GM12801 (cell line): ENCODE measurements around the gene ITGB3.

Source experiments
- TF ChIP-seq, protein P1 (sequence below): IDR thresholded peaks from one replicate; pipeline ENCODE4 v1.5.1; 2011; ENCODE audit warnings: control low read depth; ENCODE audit not compliant: insufficient read length; ENCODE audit errors: extremely low read depth

ITGB3 gene

DNA sequence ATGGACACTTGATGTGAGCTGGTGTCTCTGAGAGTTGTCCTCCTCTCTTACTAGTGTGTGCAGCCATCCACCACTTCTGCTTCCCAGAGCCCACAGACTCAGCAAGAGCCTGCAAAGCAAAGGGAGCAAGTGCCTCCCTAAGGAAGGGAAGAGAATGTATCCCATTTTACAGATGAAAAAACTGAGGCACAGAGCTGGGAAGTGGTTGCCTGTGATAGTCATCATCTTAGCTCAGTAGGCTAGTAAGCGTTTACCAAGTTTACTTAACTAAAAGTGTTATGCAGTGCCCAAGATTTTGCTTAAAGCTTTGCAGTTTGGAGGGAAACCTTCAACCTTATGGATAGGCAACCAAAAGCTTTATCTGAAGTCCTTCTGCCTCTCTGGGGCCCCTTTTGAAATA lies 47.1 kb downstream of the ITGB3 start:
- TF ChIP-seq, protein P1, sequence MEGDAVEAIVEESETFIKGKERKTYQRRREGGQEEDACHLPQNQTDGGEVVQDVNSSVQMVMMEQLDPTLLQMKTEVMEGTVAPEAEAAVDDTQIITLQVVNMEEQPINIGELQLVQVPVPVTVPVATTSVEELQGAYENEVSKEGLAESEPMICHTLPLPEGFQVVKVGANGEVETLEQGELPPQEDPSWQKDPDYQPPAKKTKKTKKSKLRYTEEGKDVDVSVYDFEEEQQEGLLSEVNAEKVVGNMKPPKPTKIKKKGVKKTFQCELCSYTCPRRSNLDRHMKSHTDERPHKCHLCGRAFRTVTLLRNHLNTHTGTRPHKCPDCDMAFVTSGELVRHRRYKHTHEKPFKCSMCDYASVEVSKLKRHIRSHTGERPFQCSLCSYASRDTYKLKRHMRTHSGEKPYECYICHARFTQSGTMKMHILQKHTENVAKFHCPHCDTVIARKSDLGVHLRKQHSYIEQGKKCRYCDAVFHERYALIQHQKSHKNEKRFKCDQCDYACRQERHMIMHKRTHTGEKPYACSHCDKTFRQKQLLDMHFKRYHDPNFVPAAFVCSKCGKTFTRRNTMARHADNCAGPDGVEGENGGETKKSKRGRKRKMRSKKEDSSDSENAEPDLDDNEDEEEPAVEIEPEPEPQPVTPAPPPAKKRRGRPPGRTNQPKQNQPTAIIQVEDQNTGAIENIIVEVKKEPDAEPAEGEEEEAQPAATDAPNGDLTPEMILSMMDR = no peak

GRCh38 chr17:47301161-47301560 lies 47.5 kb downstream of the ITGB3 start:
- TF ChIP-seq, protein P1 = no peak

- TF ChIP-seq, protein P1 = no peak
Measured at GRCh38 chr17:47301831-47302230, 48.2 kb downstream of the ITGB3 start.

DNA sequence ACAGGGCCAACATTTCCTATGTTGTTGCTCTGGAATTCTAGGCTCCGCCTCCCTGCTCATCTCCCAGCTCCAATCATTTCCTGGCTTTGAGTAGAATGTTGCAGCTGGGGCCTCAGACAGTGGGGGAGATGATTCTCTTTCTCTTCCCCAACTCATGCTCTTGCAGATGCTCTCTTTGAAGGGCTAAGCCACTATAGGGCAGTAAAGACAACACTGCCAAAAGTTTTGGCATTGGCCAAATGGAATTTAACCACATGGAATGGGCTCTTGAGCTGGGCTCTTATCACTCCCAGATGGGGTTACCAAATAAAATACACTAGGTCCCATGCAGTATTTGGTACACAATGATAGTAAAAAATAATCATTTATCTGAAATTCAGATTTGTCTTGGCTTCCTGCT lies 50.6 kb downstream of the ITGB3 start:
- TF ChIP-seq, protein P1 = no peak

DNA sequence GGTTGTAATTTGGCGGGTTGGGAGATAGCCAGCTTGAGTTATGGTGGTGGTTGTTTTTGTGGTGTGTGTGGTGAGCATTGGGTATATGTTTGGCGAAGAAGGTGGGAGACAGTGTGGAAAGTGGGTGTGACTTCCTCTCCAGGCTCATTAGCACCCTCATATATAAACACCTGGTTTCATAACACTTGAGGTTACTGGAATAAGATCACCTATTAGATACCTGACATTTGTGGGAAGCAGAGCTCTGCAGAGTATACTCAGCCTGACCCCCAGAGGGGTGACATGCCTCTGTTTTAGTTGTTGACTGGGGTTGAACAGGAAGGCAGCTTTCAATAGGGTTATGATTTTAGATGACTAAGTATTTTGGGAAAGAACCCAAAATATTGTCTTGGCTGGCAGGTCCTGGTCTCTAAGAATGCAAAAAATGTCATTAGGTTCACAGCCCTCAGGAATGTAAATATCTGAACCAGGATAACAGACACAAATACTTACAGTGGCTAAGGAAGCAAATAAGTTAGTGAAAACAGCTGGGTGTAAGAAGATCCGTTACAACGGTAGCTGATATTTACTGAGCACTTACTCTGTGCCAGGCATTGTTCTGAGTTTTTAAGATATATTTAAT lies 51.8 kb downstream of the ITGB3 start:
- TF ChIP-seq, protein P1 = no peak

DNA sequence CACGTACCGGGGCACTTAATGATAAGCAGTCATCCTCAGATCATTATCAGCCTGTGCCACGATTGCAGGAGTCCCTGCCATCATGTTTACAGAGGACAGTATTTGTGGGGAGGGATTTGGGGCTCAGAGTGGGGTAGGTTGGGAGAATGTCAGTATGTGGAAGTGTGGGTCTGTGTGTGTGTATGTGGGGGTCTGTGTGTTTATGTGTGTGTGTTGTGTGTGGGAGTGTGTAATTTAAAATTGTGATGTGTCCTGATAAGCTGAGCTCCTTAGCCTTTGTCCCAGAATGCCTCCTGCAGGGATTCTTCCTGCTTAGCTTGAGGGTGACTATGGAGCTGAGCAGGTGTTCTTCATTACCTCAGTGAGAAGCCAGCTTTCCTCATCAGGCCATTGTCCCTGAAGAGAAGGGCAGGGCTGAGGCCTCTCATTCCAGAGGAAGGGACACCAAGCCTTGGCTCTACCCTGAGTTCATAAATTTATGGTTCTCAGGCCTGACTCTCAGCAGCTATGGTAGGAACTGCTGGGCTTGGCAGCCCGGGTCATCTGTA lies 56.6 kb downstream of the ITGB3 start:
- TF ChIP-seq, protein P1 = no peak

- TF ChIP-seq, protein P1 = no peak
Measured at GRCh38 chr17:47311420-47311819, 57.8 kb downstream of the ITGB3 start.
